ENCODE results near the gene TBL1XR1. TPM values are rescaled to one million over a fixed set of nuclear protein-coding genes. Genes with fewer than 3 reads are reported as not detected.
A peak's percentile ranks its signal among the peaks of the same experiment; 100 is the strongest.

Gene TBL1XR1
- total RNA-seq, 1 donor from 2014 or later, result 203 TPM

DNA sequence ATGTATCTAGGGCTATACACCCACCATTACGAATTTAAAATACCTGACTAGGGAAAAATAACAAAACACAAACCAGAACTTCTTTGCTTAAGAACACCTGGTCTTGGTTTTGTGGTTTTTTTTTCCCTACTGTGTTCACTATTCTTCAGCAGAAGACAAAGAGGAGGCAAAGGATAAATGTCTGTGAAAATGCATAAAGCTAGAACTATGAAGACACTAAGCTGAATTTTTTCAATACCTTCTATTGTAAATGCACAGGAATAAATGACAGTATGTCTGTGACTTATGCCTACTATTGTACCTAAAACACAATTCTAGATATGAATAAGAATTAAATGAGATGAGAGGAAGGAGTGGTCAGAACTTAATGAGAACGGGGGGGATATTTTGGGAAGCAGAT lies 86.9 kb downstream of the TBL1XR1 start:
- DNase-seq (ENCODE audit: low read depth) (no peak), FAIRE-seq (no peak)
- no peak overlapping the region for H3K4me3 ChIP-seq (ENCODE audit: low read depth, low read length)
- H3K36me3 ChIP-seq (ENCODE audit: control insufficient read depth, insufficient read depth, low read length), result no peaks in the 10 kb centered on the region
- no peaks in the 10 kb centered on the region for H3K27me3 ChIP-seq (ENCODE audit: control insufficient read depth, insufficient read depth, low read length)
- TF ChIP-seq, protein P1, sequence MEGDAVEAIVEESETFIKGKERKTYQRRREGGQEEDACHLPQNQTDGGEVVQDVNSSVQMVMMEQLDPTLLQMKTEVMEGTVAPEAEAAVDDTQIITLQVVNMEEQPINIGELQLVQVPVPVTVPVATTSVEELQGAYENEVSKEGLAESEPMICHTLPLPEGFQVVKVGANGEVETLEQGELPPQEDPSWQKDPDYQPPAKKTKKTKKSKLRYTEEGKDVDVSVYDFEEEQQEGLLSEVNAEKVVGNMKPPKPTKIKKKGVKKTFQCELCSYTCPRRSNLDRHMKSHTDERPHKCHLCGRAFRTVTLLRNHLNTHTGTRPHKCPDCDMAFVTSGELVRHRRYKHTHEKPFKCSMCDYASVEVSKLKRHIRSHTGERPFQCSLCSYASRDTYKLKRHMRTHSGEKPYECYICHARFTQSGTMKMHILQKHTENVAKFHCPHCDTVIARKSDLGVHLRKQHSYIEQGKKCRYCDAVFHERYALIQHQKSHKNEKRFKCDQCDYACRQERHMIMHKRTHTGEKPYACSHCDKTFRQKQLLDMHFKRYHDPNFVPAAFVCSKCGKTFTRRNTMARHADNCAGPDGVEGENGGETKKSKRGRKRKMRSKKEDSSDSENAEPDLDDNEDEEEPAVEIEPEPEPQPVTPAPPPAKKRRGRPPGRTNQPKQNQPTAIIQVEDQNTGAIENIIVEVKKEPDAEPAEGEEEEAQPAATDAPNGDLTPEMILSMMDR (IDR thresholded peaks at IDR 0.05; ENCODE audit: insufficient read depth, low read length, severe bottlenecking), result no peak

DNA sequence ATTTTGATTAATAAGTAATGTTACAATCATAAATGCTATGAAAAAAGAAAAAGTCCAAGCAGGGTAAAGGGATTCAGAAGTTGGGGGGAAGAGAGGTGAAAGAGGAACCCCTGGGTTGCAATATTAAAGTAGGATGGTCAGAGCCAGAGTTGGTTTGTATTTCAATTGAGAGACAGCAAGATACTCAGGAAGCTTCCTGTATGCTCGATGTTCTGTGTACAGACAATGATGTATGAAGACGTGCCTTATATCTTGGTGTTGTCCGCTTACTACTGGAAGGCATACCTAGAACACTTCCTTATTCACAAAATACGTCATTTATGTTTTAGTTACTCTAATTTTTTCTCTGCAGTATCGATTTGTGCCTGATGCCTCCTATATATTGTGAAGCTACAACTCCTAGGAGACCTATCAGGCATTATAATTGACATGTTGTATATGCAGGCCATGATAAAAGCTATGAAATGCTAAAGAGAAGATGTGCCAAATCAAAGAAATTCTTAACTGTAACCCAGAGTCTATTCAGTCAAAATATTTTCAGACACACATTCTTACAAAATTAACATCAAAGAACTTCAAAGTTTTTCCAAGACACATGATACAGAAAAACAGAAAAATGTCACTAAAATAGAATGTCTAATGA lies 87.5 kb downstream of the TBL1XR1 start:
- no peak for FAIRE-seq

DNA sequence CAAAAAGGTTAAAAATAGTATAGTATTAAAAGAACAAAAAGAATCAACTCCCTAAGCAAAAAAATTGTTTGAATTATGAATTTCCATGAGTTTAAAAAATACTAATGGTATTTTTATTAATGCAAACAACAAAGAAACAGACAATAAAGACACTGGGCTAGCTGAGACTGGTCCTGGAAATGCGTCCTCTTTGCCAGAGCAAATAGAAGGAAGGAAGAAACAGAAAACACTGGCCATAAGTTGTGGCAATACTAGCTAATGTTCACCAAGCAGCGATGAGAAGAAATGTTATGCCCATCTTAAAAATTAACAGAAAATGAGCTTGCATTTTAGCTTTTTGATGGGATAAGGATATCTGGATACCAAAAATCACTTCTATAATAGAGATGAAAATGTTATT lies 88.6 kb downstream of the TBL1XR1 start:
- DNase-seq (ENCODE audit: low read depth) (peak; percentile 54), FAIRE-seq (no peak)
- H3K4me3 ChIP-seq (ENCODE audit: low read depth, low read length), result no peak overlapping the region
- TF ChIP-seq, protein P1 (IDR thresholded peaks at IDR 0.05; ENCODE audit: insufficient read depth, low read length, severe bottlenecking), result no peak
- no peaks in the 10 kb centered on the region for H3K27me3 ChIP-seq (ENCODE audit: control insufficient read depth, insufficient read depth, low read length)
- H3K36me3 ChIP-seq (ENCODE audit: control insufficient read depth, insufficient read depth, low read length), result no peaks in the 10 kb centered on the region

More for the DNA sequence above, 87.5 kb downstream of the TBL1XR1 start:
- no peaks in the 10 kb centered on the region for H3K27me3 ChIP-seq (ENCODE audit: control insufficient read depth, insufficient read depth, low read length)
- H3K4me3 ChIP-seq (ENCODE audit: low read depth, low read length), result no peak overlapping the region
- no peak for DNase-seq (ENCODE audit: low read depth)
- TF ChIP-seq, protein P1 (IDR thresholded peaks at IDR 0.05; ENCODE audit: insufficient read depth, low read length, severe bottlenecking), result no peak
- H3K36me3 ChIP-seq (ENCODE audit: control insufficient read depth, insufficient read depth, low read length), result no peaks in the 10 kb centered on the region

DNA sequence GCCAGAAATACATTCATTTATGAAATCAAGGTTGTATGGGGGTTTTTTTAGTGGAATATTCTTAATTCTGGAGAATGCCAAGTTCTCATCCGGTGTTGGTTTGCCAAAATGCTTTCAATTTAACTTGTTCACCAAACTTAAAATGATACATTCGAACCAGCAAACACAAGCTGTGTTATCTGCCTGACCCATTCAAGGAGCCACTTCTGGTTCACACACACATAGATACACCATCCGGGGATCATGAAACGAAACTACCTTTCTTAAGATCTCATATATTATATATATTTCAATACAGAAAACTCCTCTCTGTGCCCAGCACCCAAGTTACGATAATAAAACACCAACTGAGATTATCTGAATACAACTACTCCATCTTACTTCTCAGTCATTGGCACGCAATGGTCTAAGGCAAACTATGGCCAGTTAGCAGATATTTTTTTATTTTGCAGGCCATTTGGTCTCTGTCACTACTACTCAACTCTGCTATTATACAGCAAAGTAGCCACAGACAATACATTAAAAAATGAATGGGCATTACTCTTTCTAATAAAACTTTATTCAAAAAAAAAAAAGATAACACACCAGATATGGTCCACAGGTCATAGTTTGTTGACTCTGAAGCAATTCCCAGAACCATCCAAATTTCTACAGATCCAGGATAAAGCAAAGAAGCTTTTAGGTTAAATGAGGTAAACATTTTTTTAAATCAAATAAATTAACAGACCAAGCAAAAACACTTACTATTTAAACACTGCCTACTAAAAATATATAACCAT lies 89.6 kb downstream of the TBL1XR1 start:
- TF ChIP-seq, protein P1 (IDR thresholded peaks at IDR 0.05; ENCODE audit: insufficient read depth, low read length, severe bottlenecking), result no peak
- Histone ChIP-seq H3K27me3 (ENCODE audit: control insufficient read depth, insufficient read depth, low read length) (no peaks in the 10 kb centered on the region), H3K36me3 (ENCODE audit: control insufficient read depth, insufficient read depth, low read length) (no peaks in the 10 kb centered on the region), H3K4me3 (ENCODE audit: low read depth, low read length) (no peak overlapping the region)
- DNase-seq (ENCODE audit: low read depth), result no peak
- no peak for FAIRE-seq

DNA sequence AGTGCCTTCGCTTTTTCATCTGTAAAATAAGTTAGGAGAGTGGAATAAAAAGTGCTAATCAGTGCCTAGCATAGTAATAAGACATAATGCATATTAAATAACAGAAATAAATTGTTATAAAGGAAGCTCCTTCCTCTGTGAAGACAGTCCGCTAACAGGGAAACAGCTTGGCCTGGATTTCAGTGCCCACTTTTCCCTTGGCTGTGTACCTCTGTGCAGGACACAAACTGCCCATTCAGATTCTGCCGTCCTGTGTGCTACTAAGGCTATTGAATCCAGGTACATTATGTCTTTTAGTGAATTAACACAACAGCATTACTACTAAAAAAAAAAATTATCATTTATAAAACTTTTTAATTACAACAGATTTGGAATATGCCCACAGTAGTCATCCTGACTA lies 90.7 kb downstream of the TBL1XR1 start:
- TF ChIP-seq, protein P1 (IDR thresholded peaks at IDR 0.05; ENCODE audit: insufficient read depth, low read length, severe bottlenecking), result no peak
- no peaks in the 10 kb centered on the region for H3K36me3 ChIP-seq (ENCODE audit: control insufficient read depth, insufficient read depth, low read length)
- FAIRE-seq (no peak), DNase-seq (ENCODE audit: low read depth) (no peak)
- no peak overlapping the region for H3K4me3 ChIP-seq (ENCODE audit: low read depth, low read length)
- H3K27me3 ChIP-seq (ENCODE audit: control insufficient read depth, insufficient read depth, low read length), result no peaks in the 10 kb centered on the region

Measured in bronchial epithelial cell (primary cell).